ENCODE data around the gene REV3L. TPM values are rescaled to one million over a fixed set of nuclear protein-coding genes. Genes with fewer than 3 reads are reported as not detected.

Gene REV3L
- total and polyA plus RNA-seq, 2 of the 13 experiments (the other 11 are each of a cell fraction or from before 2014, with no cell fraction given) = 12.8 to 31.3 TPM

DNA sequence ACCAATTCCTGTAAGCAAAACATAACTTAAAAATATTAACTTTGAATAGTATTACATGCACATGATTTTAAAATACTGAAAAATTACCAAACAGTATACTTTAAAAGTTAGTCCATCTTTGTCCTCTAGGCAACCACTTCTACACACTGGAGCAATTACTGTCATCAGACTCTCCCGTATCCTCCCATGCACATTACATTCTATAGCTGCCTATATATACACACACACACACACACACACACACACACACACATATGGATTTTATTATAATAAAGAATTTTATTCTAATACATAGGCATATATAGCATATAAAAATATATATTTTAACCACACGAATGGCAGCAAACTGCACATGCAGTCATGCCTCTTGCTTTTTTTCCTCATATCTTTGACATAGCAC, 8.2 kb downstream of the REV3L start:
- H3K4me1 ChIP-seq (ENCODE audit: insufficient read depth, low read length) = peaks cover 37% of the 10 kb centered on the region
- H2AFZ ChIP-seq (ENCODE audit: low read length) = no peak overlapping the region
- no peak overlapping the region for H3K9ac ChIP-seq (ENCODE audit: insufficient read depth, low read depth, low read length)
- no peak overlapping the region for H3K4me3 ChIP-seq (replicated peaks in 1 of 3; ENCODE audit: insufficient read depth in 1 of 3, low read depth in 2 of 3, low read length in 3 of 3)
- H3K36me3 ChIP-seq (replicated peaks in 1 of 2; ENCODE audit: control insufficient read depth in 1 of 2, insufficient read depth in 2 of 2, low read length in 2 of 2) = no peaks in the 10 kb centered on the region; a peak in 2 of 5 replicates
- TF ChIP-seq ZNF225 (CRISPR knock-in tag; IDR thresholded peaks at IDR 0.05) (no peak), ZNF546 (CRISPR knock-in tag; conservative IDR thresholded peaks at IDR 0.05) (no peak), FOXJ3 (CRISPR knock-in tag; IDR thresholded peaks at IDR 0.05; ENCODE audit: borderline replicate concordance) (no peak), ZBTB3 (CRISPR knock-in tag; IDR thresholded peaks at IDR 0.05; ENCODE audit: borderline replicate concordance, low read depth) (no peak), NFRKB (IDR thresholded peaks at IDR 0.05) (no peak), NR2F2 (IDR thresholded peaks at IDR 0.05; ENCODE audit: borderline replicate concordance, low read depth) (no peak), ZNF317 (CRISPR knock-in tag; IDR thresholded peaks at IDR 0.05) (no peak), HHEX (CRISPR knock-in tag; IDR thresholded peaks at IDR 0.05) (no peak), EED (CRISPR knock-in tag; IDR thresholded peaks at IDR 0.05) (no peak), REL (CRISPR knock-in tag; conservative IDR thresholded peaks at IDR 0.05) (no peak), YY1 (IDR thresholded peaks at IDR 0.05; ENCODE audit: insufficient read depth, insufficient replicate concordance, low read depth, low read length) (no peak), ZSCAN22 (CRISPR knock-in tag; IDR thresholded peaks at IDR 0.05) (no peak), EHMT2 (IDR thresholded peaks at IDR 0.05; ENCODE audit: borderline replicate concordance, low read depth, low read length) (no peak), ZNF720 (CRISPR knock-in tag; IDR thresholded peaks at IDR 0.05) (no peak), ZNF761 (CRISPR knock-in tag; conservative IDR thresholded peaks at IDR 0.05) (no peak), MXI1 (IDR thresholded peaks at IDR 0.05; ENCODE audit: borderline replicate concordance, low read depth, low read length) (no peak), ZSCAN25 (CRISPR knock-in tag; IDR thresholded peaks at IDR 0.05) (no peak)
- TF ChIP-seq, protein P1, sequence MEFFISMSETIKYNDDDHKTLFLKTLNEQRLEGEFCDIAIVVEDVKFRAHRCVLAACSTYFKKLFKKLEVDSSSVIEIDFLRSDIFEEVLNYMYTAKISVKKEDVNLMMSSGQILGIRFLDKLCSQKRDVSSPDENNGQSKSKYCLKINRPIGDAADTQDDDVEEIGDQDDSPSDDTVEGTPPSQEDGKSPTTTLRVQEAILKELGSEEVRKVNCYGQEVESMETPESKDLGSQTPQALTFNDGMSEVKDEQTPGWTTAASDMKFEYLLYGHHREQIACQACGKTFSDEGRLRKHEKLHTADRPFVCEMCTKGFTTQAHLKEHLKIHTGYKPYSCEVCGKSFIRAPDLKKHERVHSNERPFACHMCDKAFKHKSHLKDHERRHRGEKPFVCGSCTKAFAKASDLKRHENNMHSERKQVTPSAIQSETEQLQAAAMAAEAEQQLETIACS (CRISPR knock-in tag; IDR thresholded peaks at IDR 0.05) = no peak
- TF ChIP-seq, protein P2, sequence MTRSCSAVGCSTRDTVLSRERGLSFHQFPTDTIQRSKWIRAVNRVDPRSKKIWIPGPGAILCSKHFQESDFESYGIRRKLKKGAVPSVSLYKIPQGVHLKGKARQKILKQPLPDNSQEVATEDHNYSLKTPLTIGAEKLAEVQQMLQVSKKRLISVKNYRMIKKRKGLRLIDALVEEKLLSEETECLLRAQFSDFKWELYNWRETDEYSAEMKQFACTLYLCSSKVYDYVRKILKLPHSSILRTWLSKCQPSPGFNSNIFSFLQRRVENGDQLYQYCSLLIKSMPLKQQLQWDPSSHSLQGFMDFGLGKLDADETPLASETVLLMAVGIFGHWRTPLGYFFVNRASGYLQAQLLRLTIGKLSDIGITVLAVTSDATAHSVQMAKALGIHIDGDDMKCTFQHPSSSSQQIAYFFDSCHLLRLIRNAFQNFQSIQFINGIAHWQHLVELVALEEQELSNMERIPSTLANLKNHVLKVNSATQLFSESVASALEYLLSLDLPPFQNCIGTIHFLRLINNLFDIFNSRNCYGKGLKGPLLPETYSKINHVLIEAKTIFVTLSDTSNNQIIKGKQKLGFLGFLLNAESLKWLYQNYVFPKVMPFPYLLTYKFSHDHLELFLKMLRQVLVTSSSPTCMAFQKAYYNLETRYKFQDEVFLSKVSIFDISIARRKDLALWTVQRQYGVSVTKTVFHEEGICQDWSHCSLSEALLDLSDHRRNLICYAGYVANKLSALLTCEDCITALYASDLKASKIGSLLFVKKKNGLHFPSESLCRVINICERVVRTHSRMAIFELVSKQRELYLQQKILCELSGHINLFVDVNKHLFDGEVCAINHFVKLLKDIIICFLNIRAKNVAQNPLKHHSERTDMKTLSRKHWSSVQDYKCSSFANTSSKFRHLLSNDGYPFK (CRISPR knock-in tag; IDR thresholded peaks at IDR 0.05; ENCODE audit: borderline replicate concordance) = no peak
- TF ChIP-seq, protein P3, sequence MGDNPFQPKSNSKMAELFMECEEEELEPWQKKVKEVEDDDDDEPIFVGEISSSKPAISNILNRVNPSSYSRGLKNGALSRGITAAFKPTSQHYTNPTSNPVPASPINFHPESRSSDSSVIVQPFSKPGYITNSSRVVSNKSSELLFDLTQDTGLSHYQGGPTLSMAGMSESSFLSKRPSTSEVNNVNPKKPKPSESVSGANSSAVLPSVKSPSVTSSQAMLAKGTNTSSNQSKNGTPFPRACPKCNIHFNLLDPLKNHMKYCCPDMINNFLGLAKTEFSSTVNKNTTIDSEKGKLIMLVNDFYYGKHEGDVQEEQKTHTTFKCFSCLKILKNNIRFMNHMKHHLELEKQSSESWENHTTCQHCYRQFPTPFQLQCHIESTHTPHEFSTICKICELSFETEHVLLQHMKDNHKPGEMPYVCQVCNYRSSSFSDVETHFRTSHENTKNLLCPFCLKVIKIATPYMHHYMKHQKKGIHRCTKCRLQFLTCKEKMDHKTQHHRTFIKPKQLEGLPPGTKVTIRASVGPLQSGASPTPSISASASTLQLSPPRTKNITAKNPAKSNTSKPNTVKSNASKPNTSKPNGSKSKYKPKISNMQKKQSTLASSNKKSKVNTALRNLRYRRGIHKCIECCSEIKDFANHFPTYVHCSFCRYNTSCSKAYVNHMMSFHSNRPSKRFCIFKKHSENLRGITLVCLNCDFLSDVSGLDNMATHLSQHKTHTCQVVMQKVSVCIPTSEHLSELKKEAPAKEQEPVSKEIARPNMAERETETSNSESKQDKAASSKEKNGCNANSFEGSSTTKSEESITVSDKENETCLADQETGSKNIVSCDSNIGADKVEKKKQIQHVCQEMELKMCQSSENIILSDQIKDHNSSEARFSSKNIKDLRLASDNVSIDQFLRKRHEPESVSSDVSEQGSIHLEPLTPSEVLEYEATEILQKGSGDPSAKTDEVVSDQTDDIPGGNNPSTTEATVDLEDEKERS (CRISPR knock-in tag; IDR thresholded peaks at IDR 0.05) = no peak
- ChIA-PET CTCF (ENCODE audit: low intra/inter-chr PET ratio, low total read pairs) (no interaction called here), POLR2A (interaction anchor here (1.7 kb wide), 1 partner anchor 9 kb away, joined by 8 read pairs; the partner anchor contains the start of gene REV3L)
- H4K20me1 ChIP-seq (ENCODE audit: insufficient read depth, low read length) = peaks cover 5% of the 10 kb centered on the region; the same call in 1 of the 2 replicates
- FAIRE-seq = no peak
- no peak overlapping the region for H3K27ac ChIP-seq (ENCODE audit: extremely low read length, insufficient read depth, low read length)
- in situ Hi-C loops (cut with HindIII; ENCODE audit: extremely low pct_ligation_motif_present, low pct_unique_long_range_greater_than_20kb) (no loop called here), intact Hi-C loops (cut with micrococcal nuclease; ENCODE audit: unreplicated experiment) (no loop called here)
- 0 out of 3 replicates have a peak, but pooled peaks have one; percentile 38 for ATAC-seq
- BruUV-seq (replicated peaks) = no TSS peak
- DNase-seq (ENCODE audit: low spot score) = no peak
- no peaks in the 10 kb centered on the region for H3K9me3 ChIP-seq (ENCODE audit: low read length)
- 97% methylated on average over 2 of the region's 2 CpGs for WGBS (ENCODE audit: low lambda C conversion rate)
- H3K4me2 ChIP-seq (ENCODE audit: low read depth, low read length) = no peak overlapping the region
- no peaks in the 10 kb centered on the region for H3K27me3 ChIP-seq (ENCODE audit: control insufficient read depth in 1 of 2, insufficient read depth in 2 of 2, low read length in 2 of 2)
- peaks cover 97% of the 10 kb centered on the region for H3K79me2 ChIP-seq (ENCODE audit: insufficient read depth, low read length)

Measured in HepG2 (cell line).